HG03159 (cell line): ENCODE results near the gene P2RX7.

Experiments
- ATAC-seq: cut with Tn5 transposase; IDR thresholded peaks from one replicate; pipeline ENCODE4 v1.9.1; 2021; ENCODE audit warnings: mild to moderate bottlenecking, moderate library complexity; ENCODE audit not compliant: unreplicated experiment

P2RX7 gene

GRCh38 chr12:121110211-121110940 is 22.3 kb upstream of the P2RX7 start:
- peak; percentile 73 for ATAC-seq

- ATAC-seq = no peak
Observed at GRCh38 chr12:121111684-121112083, 21.0 kb upstream of the P2RX7 start.

- ATAC-seq = no peak
Observed at GRCh38 chr12:121112496-121112895, 20.2 kb upstream of the P2RX7 start.

- no peak for ATAC-seq
Observed at GRCh38 chr12:121113057-121113456, 19.6 kb upstream of the P2RX7 start.

GRCh38 chr12:121114019-121114639 is 18.5 kb upstream of the P2RX7 start:
- no peak for ATAC-seq

GRCh38 chr12:121114806-121115205 is 17.9 kb upstream of the P2RX7 start:
- ATAC-seq = no peak

GRCh38 chr12:121115530-121115929 is 17.1 kb upstream of the P2RX7 start:
- ATAC-seq = no peak

GRCh38 chr12:121116318-121117225 is 16.1 kb upstream of the P2RX7 start:
- ATAC-seq = no peak

GRCh38 chr12:121117226-121117777 is 15.4 kb upstream of the P2RX7 start:
- ATAC-seq = no peak

- ATAC-seq = no peak
Observed at GRCh38 chr12:121120323-121120722, 12.4 kb upstream of the P2RX7 start.

- ATAC-seq = no peak
Observed at GRCh38 chr12:121120989-121121755, 11.5 kb upstream of the P2RX7 start.

- ATAC-seq = no peak
Observed at GRCh38 chr12:121121805-121122204, 10.9 kb upstream of the P2RX7 start.

- no peak for ATAC-seq
Observed at GRCh38 chr12:121123488-121123887, 9.2 kb upstream of the P2RX7 start.

GRCh38 chr12:121124402-121125109 is 8.1 kb upstream of the P2RX7 start:
- ATAC-seq = no peak

GRCh38 chr12:121127501-121127900 is 5.2 kb upstream of the P2RX7 start:
- ATAC-seq = no peak

GRCh38 chr12:121128908-121129810 is 3.5 kb upstream of the P2RX7 start:
- ATAC-seq = peak; percentile 79

GRCh38 chr12:121129811-121130147 is 2.9 kb upstream of the P2RX7 start:
- ATAC-seq = no peak

GRCh38 chr12:121130866-121131373 is 1.8 kb upstream of the P2RX7 start:
- ATAC-seq = no peak

GRCh38 chr12:121131941-121132341 is 735 bp upstream of the P2RX7 start:
- no peak for ATAC-seq
